HG03460 (cell line): Measurements from ENCODE around the gene ZBTB20.
"Not testable (repeated sequence)": the region's sequence is repeated elsewhere in the genome, so short reads cannot be mapped to it uniquely, and the experiment has no call there.

Experiments
- ATAC-seq: cut with Tn5 transposase; IDR thresholded peaks from one replicate; pipeline ENCODE4 v1.9.1; 2021; ENCODE audit not compliant: unreplicated experiment

Gene ZBTB20

DNA sequence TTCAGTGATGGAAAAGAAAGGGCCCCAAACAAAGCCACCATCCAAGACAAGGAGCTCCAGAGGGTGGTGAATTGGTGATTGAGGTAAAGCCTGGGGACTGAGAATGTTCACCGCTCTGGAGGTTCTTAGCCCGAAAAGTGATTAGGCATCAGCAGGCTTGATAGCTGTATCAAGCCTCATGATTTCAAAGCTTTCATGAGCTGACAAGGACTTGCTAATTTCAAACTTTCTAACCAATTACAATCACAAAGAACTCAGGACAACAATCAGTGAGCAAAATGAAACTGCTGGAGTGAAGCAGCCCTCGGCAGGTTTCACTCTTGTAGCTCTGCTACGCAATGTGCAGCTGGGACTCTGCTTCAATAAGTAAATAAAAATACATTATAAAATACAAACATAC lies 461.9 kb downstream of the ZBTB20 start:
- no peak for ATAC-seq

DNA sequence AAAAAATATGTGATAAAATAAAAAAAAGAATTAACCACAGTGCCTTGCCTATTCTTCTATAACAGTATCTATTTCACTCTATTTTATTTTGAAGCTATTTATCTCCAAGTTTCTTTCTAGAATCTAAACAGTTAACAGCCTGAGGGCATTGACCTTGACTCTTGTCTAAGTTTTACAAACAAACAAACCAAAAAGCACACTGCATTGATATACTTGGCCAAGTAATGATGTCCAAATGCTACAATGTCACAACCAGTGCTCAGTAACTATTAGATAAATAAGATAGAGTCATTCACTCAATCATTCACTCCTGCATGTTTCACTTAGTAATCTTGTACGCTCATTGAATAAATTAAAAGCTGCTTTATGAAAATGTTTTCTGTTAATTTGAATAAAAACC lies 466.8 kb downstream of the ZBTB20 start:
- no peak for ATAC-seq

DNA sequence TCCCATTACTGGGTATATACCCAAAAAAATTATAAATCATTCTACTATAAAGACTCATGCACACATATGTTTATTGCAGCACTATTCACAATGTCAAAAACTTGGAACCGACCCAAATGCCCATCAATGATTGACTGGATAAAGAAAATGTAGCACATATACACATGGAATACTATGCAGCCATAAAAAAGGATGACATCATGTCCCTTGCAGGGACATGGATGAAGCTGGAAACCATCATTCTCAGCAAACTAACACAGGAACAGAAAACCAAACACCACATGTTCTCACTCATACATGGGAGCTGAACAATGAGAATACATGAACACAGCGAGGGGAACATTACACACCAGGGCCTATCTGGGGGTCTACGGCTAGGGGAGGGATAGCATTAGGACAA lies 467.3 kb downstream of the ZBTB20 start:
- not testable (repeated sequence) for ATAC-seq

DNA sequence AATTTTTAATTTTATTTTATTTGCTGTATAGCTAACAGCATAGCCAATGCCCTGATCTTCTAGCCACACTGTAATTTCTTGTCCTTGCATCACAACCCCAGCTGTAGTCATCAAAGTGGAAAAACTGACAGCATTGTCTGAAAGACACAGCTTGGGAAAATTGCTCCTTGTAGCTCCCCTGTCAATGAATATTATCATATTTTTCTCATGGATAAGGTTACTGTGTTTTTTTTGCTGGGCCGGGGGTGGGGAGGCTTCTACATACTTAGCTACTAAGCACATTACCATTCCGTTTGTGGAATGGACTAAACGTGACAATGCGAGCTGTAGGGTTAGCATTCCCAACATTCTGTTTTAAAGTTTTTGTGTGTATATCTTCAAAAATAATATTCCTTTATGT lies 472.0 kb downstream of the ZBTB20 start:
- no peak for ATAC-seq

DNA sequence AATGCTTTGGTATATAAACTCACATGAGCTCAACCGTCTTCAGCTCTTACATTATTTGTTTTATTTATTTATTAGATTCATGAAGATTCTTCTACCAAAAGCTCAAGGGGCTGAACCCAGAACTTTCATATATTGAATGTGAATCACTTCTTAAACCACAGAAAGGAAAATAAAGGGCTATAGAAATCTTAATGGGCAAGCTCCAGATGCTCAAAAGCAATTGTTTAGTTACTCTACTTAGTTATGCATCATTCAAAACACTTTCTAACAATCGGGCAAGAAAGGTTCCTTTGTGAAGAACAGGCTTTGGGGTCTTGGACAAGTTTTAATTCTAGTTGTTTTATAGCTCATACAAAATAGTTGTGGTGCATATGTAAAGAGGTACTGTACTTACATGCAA lies 473.1 kb downstream of the ZBTB20 start:
- no peak for ATAC-seq

DNA sequence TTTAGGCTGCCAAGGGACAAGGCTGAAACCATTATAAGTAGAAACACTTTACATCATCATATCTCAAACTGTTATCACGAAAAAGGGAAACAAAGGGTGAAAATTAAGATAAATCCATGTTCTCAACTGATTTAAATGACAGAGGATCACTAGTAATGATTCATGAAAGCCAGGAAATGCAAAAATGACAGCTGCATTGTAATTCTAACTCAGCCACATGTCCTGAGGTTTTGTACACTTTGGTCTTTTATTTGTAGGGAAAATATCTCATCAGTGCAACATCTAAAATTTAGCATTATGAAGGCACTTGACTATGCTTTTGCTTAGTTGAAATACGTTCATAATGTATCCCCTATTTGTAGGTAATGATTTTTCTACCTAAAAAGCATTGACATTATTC lies 473.6 kb downstream of the ZBTB20 start:
- ATAC-seq: no peak

DNA sequence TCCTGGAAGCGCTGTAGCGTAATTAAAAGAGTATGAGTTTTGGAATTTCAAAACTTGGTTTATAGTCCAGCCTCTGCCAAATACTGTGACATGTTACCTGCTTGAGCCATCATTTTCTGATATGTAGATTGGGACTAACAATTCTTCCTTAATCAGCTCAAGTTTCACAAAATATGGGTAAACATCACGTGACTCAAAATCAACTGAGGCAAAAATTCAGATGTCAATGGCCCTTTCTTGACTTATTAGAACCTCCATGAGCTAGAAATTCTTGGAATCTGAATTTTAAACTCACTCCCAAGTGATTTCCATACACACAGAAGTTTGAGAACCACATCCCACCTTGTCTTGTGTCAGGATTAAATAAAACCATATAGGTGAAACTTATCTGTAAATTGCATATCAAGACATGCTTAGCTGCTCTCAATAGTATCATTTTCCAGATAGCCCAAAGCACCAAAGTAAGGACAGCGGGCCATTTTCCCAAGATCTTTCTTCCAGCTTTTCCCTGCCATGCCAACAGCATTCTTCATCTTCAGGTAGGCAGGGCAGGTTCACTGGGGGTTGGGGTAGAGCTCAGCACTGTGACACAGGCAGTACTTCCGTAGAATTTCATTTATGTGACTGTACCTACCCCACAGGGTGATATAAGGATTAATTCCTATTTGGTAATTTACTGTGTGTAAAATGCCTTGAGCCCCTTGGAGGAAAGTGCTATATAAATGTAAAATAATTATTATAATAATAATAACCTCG lies 474.2 kb downstream of the ZBTB20 start:
- ATAC-seq: no peak

DNA sequence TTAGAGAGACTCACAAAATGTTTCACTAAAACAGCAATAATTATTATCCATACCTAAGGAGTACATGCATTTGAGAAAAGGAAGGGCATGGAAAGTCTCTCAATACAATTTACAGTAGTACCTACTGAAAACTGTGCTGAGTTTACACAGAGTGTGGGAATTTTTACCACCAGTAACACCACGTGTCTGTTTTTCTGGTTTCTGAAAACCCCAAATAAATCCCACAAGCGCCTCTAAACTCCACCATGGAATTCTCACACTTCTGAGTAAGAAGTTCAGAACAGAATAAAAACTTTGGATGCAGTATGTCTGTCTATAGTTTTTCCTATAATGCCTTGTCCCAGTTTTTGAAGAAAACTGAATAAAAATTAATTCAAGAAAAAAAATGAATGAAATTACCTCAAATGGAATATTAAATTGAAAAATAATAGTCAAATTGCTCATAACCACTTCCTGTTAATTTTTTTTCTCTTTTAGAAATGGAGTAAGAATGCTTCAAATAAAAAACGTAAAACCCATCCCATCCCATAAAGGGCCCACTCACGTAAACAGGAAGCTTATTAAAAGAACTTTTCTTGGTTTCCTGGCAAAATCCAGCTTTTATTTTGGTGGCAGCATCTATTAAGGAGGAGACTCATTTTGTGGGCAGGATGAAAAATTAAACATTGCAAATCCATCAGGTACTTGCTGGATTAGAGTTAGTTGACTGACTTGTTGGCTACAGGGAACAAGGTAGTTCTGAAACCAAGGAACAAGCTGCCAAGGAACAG lies 475.2 kb downstream of the ZBTB20 start:
- no peak for ATAC-seq

DNA sequence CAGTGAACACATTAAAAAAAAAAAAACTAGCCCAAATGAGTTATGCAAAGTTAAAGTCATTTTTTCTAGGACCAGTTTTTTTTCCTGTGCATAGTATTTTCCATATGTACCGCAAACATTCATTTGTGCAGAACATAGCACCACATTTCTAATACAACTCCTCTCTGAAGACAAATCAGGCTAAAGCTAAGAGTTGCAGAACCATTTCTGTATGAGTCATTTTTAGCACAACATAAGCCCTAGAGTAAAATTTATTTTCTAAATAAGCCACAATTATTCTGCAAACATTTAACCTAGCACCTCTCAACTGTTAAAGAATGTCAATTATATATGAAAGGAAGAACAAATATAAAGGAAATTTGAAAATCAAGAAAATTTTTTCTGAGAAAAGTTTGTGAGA lies 477.5 kb downstream of the ZBTB20 start:
- ATAC-seq: no peak

DNA sequence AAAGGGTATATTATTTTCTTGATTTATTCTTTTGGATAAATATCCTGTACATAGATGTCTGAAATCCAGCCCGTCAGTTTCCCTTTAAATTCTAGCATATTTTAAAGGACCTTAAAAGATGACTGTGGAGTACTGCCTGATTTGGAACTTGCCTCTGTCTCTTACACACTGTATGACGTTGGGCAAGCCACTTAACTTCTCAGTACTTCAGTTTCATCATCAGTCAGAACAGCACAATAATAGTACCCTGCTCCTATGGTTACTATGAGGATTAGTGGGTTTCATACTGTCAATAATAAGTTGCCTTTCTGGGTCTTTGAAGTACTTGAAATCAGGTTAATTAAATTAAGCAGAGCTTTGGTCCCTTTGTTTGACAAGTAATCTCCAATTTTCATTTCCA lies 479.0 kb downstream of the ZBTB20 start:
- ATAC-seq: no peak

DNA sequence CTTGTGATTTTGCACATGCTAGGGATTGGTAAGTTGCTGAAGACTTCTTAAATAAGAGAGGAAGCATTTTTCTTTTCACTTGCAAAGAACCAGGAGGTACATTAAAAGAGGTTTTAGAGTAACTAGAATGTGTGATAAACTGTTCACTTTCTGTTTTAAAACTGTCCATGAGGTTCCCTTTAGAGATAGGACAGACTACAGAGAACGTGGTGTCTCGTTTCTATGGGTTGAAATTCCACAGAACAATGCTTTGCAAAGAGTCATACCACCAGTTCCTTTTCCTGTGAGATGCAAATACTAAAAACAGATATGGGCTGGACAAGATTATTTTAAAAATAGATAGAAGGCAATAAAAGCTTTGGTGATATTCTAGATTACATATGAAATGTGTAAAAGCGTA lies 480.5 kb downstream of the ZBTB20 start:
- ATAC-seq: no peak

DNA sequence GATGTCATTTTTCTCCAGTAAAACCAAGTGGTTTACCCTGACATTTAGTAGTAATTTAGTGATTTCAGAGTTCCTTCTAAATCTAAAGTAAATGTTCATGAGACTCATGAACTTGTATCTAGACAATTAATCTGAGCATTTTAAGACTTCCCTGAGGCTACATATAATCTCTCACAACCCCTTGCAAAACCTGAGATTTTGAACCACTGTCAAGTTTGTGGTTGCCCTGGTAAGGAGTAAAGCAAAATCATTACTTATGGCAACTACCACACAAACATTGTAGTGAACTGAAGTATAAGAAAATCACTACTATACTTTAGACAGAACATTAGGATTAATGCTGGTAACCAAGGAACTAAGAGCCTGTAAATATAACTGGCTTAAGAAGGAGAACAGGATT lies 483.1 kb downstream of the ZBTB20 start:
- no peak for ATAC-seq

DNA sequence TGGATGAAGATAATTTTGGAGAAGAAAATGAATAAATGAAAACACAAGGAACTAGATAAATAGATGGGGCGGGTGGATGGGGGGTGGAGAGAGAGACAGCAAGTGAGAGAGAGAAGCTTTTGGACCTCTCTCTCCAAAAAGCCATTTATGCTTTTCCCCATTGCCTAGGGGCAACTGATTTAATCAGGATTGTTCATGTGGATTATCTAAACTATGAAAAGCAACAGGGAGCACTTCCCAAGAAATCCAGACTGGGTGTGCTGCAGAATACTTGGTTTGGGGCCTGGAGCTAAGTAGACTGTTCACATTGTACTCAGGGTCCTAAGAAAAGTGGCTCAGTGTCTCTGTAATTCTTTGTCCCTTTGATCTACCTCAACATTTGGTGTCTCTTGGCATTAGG lies 486.3 kb downstream of the ZBTB20 start:
- no peak for ATAC-seq

DNA sequence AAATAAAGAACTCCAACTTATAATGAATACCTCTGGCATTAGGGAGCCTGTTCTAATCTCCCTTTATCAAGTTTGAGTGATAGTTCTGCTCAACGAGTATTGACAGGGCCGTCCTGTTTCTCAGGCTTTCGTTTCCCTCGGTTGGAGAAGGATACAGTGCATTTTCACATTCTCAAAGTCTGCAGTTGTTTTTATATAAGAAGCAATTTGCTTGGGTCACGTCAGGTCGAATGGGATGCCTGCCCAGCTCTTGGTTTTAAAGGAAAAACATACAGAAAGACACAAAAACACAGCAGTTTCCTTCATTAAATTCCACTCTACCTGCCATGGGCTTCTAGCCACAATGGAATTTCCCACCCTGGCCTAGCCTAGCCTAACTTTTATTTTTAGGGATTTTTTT lies 487.0 kb downstream of the ZBTB20 start:
- ATAC-seq: no peak

DNA sequence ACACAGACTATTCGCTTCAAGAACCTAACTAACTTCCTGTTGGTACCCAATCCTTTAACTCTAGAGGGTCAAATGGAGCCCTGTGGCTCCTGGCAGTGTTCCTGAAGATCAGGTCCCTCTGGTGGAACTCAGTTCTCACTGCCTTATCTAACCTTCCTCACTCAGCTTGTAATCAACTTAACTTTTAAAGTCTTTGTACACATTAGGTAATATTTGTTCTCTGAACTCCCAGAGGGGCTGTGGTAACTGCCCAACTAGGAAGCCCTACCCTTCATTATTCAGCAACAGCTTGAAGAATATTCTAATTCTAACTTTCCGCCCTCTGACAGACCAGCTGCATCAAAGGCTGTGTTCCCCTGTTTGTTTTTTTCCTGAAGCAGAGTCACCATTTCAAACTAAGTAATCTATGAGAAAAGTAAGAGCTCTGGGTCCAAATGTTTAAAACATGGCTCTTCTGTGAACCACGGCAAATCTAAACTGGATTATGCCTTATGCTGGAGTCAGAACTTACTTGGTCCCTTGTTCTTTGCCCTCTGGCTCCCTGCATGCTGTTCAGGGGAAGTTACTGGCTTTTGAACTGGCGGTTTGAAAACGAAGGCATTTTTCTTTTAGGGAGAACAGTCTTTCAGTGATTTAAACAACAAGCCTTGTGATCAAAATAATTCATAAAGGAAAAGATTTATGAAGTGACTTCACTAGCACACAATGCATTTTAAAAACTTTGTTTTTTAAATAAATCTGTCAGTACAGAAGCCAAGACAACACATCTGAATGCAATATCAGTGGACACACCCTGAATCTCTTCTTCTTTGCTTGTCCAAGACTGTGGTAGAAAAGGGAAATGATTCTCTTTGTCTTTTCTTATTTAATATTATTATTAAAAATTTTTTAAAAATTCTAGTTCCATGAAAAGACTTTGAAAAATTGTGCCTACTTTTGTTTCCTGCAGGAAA lies 487.7 kb downstream of the ZBTB20 start:
- ATAC-seq: no peak

DNA sequence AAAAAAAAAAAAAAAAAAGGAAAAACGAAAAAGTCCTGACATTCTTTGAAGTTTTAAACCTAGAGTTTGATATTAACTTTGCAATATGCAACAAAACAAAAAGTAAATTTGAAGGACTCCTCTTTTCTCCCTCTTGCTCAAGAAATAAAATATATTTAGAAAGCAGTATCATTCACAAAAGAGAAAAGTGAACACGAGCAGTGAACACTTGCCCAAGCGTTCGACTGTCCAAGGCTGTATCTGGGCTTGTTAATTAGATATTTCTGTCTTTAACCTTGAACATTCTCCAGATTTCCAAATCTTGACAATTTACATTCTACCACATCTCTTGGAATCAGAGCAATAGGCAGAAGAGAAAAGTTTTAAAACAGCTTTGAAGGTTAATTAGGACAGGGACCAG lies 495.5 kb downstream of the ZBTB20 start:
- no peak for ATAC-seq

DNA sequence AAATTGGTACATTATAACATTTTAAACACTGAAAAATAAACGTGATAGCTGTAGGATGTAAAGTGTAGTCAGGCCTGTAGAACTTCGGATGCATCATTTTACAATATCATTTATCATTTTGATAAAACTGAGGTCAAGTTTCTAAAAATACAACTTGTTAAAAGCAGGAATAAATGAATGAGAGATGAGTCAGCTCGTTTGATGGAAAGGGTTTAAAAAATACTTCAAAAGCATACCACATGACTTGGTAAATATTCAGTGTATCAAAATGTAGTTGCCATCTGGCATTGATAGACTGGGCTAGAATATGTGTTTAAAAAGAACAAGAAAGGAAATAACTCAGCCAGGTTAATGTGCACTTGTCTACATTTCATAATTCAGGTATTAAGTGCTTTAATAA lies 496.3 kb downstream of the ZBTB20 start:
- ATAC-seq: no peak

DNA sequence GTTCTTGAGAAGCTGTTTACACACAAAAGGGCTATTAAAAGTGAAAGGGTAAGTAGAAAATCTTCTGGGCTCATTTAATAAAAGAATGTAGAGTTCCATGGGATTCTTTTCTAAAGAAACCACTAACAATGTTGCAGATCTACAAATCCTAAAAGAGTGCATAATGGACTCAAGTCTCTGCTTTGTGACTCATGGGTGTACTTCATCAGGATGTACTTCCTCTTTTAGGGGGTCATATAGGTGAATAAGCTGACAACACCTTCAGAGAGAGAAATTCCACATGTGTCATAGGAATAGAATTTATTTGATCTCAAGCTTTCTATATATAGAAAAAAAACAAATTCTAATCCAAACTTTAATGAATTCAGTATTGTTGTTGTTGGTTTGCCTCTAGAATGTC lies 497.8 kb downstream of the ZBTB20 start:
- no peak for ATAC-seq

DNA sequence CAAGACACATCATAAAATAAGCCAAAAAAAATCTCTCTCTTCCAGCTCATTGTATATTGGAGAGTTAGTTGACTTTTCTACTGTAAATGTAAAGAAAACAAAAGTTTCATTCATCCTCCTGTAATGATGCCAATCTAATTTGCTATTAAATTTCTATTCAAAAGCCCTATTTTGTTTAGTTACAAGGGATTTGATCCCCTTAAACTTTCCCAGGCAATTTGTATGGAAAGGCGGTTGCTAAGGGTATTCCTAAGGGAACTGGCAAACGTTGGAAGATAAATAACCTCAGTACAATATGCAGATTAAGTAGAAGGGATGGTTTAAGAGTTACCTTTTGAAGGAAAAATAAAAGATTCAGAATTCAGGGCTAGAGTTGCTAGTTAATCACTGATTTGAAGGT lies 500.6 kb downstream of the ZBTB20 start:
- no peak for ATAC-seq

DNA sequence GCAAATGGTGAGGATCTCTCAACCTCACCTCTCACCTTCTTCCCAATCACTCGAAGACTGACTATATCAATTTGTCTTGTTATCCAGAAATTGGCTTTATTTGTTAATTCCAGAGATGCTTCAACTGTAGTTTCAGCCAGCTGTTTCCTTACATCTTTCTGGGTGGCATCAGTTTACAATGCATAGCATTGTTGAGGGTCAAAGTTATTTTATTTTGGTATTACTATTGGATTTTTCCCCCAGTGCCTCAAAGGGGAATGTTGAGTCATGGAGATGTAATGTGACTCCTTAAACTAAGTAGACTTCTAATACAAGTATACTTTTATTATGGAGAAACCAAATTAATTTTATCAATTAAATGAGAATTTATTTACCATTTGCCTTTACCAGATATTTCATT lies 501.7 kb downstream of the ZBTB20 start:
- no peak for ATAC-seq

DNA sequence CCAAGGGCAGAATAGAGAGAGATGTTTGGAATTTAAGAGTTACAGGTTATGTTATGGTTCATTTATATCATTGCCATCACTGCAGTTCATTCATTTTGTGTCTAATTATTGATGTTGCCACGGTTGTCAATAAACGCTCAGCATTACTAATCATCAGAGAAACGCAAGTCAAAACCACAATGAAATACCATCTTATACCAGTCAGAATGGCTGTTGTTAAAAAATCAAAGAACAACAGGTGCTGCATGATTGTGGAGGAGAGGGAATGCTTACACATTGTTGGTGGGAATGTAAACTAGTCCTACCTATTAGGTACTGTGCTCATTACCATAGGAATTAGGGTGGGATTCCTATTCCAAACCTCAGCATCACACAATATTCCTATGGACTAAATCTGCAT lies 502.7 kb downstream of the ZBTB20 start:
- ATAC-seq: no peak
